H1 (cell line): ENCODE measurements around the gene SERPINH1. TPM values are rescaled to one million over a fixed set of nuclear protein-coding genes. Genes with fewer than 3 reads are reported as not detected.

Experiments used
- CTCF ChIA-PET: fragments of 300-600 bp; sonication (Branson Sonifier 250); formaldehyde crosslinking; loops from one replicate; lab custom pipeline; 2021; ENCODE audit not compliant: partially characterized antibody; lab: Charles Lee
- POLR2A ChIA-PET: fragments of 300-600 bp; sonication (Branson Sonifier 250); formaldehyde crosslinking; loops from one replicate; lab custom pipeline; 2021; ENCODE audit warnings: inconsistent platforms; ENCODE audit not compliant: partially characterized antibody; lab: Charles Lee
- DNase-seq, 2 experiments: peaks; one replicate each; pipeline versions ENCODE4 v3.0.0 to v3.0.0-alpha.2; 2010 to 2022; ENCODE audit warnings: low spot score in 2 of 2, low read depth in 1 of 2, mixed read lengths in 1 of 2
- FAIRE-seq: peaks from 2 replicates; lab custom pipeline; 2011; peaks lifted over from hg19 to GRCh38; lab: Jason Lieb, UNC
- H2AFZ ChIP-seq: 2 replicates; pipeline ENCODE4 v1.8.1; 2012; ENCODE audit warnings: low read length, inconsistent platforms
- H2AK5ac ChIP-seq: 2 replicates; pipeline ENCODE4 v1.6.1; 2013; ENCODE audit warnings: low read depth, low read length
- H2BK120ac ChIP-seq: replicated peaks from 2 replicates; pipeline ENCODE3; 2013; ENCODE audit warnings: low read depth, low read length, inconsistent platforms
- H2BK12ac ChIP-seq: 2 replicates; pipeline ENCODE4 v1.6.1; 2013; ENCODE audit warnings: low read depth, low read length
- H2BK15ac ChIP-seq: 2 replicates; pipeline ENCODE4 v1.6.1; 2013; ENCODE audit warnings: low read length
- H2BK20ac ChIP-seq: 2 replicates; pipeline ENCODE4 v1.6.1; 2013; ENCODE audit warnings: low read length
- H2BK5ac ChIP-seq: 2 replicates; pipeline ENCODE4 v1.6.1; 2013; ENCODE audit warnings: low read depth, low read length
- H3K14ac ChIP-seq: 2 replicates; pipeline ENCODE4 v1.6.1; 2013; ENCODE audit warnings: inconsistent platforms; ENCODE audit not compliant: insufficient read length
- H3K18ac ChIP-seq: 2 replicates; pipeline ENCODE4 v1.6.1; 2013; ENCODE audit warnings: low read length; ENCODE audit errors: extremely low read depth
- H3K23ac ChIP-seq: 2 replicates; pipeline ENCODE4 v1.6.1; 2013; ENCODE audit warnings: inconsistent platforms; ENCODE audit not compliant: insufficient read length
- H3K23me2 ChIP-seq: 2 replicates; pipeline ENCODE4 v1.6.1; 2013; ENCODE audit warnings: low read depth, low read length
- H3K27ac ChIP-seq: 2 replicates; pipeline ENCODE4 v1.6.1; 2011; ENCODE audit warnings: low read depth, low read length, inconsistent platforms
- H3K27me3 ChIP-seq, 4 experiments: replicated peaks in 1 of 4; 1 replicate in 1 of 4; 2 replicates in 3 of 4; pipeline versions ENCODE4 v1.6.1 to v1.8.1; 2011 to 2013; ENCODE audit warnings: low read length in 3 of 4, mild to moderate bottlenecking in 3 of 4, inconsistent platforms in 2 of 4, mixed read lengths in 2 of 4, moderate library complexity in 1 of 4; ENCODE audit not compliant: control insufficient read depth in 3 of 4, insufficient read depth in 3 of 4; ENCODE audit errors: extremely low read depth in 1 of 4
- H3K36me3 ChIP-seq, 4 experiments: 2 replicates each; pipeline versions ENCODE4 v1.6.1 to v1.8.1; 2011 to 2013; ENCODE audit warnings: mild to moderate bottlenecking in 4 of 4, low read length in 3 of 4, moderate library complexity in 2 of 4, control low read depth in 1 of 4, inconsistent platforms in 1 of 4; ENCODE audit not compliant: insufficient read depth in 4 of 4, control insufficient read depth in 2 of 4
- H3K4ac ChIP-seq: replicated peaks from 2 replicates; pipeline ENCODE3; 2013; ENCODE audit warnings: low read length, low read depth, mixed read lengths, inconsistent platforms; ENCODE audit not compliant: insufficient read length
- H3K4me1 ChIP-seq, 4 experiments: replicated peaks in 1 of 4; 1 replicate in 1 of 4; 2 replicates in 3 of 4; pipeline versions ENCODE4 v1.6.1 to v1.8.1; 2011 to 2013; ENCODE audit warnings: low read length in 3 of 4, inconsistent platforms in 2 of 4, mixed read lengths in 1 of 4; ENCODE audit not compliant: insufficient read depth in 4 of 4, control insufficient read depth in 3 of 4
- H3K4me2 ChIP-seq, 2 experiments: 2 replicates each; pipeline versions ENCODE4 v1.6.1 to v1.8.1; 2011 to 2013; ENCODE audit warnings: low read depth in 2 of 2, low read length in 2 of 2, control low read depth in 1 of 2, inconsistent platforms in 1 of 2, mild to moderate bottlenecking in 1 of 2; ENCODE audit not compliant: insufficient read depth in 1 of 2
- H3K4me3 ChIP-seq, 4 experiments: fragments of 200-600, 300-600 bp in 1 of 4; sonication (generic), shearing (Covaris generic), sonication (Bioruptor Twin) in 1 of 4; 2 replicates each; pipeline versions ENCODE4 v1.5.1 to v1.8.1; 2011 to 2016; ENCODE audit warnings: low read length in 4 of 4, low read depth in 3 of 4, control low read depth in 2 of 4, inconsistent platforms in 2 of 4, mild to moderate bottlenecking in 2 of 4, mixed read lengths in 1 of 4, moderate library complexity in 1 of 4; ENCODE audit not compliant: insufficient read depth in 2 of 4; ENCODE audit errors: extremely low read depth in 1 of 4
- H3K56ac ChIP-seq: replicated peaks from 2 replicates; pipeline ENCODE3; 2013; ENCODE audit warnings: low read depth, mild to moderate bottlenecking, mixed read lengths, low read length, inconsistent platforms; ENCODE audit not compliant: insufficient read length
- H3K79me1 ChIP-seq: 2 replicates; pipeline ENCODE4 v1.6.1; 2013; ENCODE audit warnings: low read depth, low read length, control low read depth
- H3K79me2 ChIP-seq, 2 experiments: 2 replicates each; pipeline versions ENCODE4 v1.6.1 to v1.8.1; 2012 to 2013; ENCODE audit warnings: low read length in 2 of 2, mild to moderate bottlenecking in 2 of 2, inconsistent platforms in 1 of 2; ENCODE audit not compliant: insufficient read depth in 2 of 2, control insufficient read depth in 1 of 2
- H3K9ac ChIP-seq, 4 experiments: replicated peaks in 1 of 4; 1 replicate in 1 of 4; 2 replicates in 3 of 4; pipeline versions ENCODE4 v1.6.1 to v1.8.1; 2011 to 2013; ENCODE audit warnings: low read depth in 3 of 4, low read length in 3 of 4, control low read depth in 2 of 4, mild to moderate bottlenecking in 2 of 4, moderate library complexity in 2 of 4, inconsistent platforms in 1 of 4; ENCODE audit errors: extremely low read depth in 1 of 4
- H3K9me3 ChIP-seq, 2 experiments: 2 replicates each; pipeline versions ENCODE4 v1.6.1 to v1.8.1; 2012 to 2013; ENCODE audit warnings: mild to moderate bottlenecking in 2 of 2, moderate library complexity in 2 of 2, control low read depth in 1 of 2, inconsistent platforms in 1 of 2, low read depth in 1 of 2, low read length in 1 of 2, mixed read lengths in 1 of 2; ENCODE audit not compliant: insufficient read depth in 2 of 2
- H4K20me1 ChIP-seq, 2 experiments: replicated peaks in 1 of 2; 2 replicates each; pipeline versions ENCODE3 to v1.8.1; 2011 to 2013; ENCODE audit warnings: inconsistent platforms in 2 of 2, low read length in 2 of 2, mild to moderate bottlenecking in 1 of 2; ENCODE audit not compliant: insufficient read depth in 2 of 2, control insufficient read depth in 1 of 2
- H4K5ac ChIP-seq: 2 replicates; pipeline ENCODE4 v1.6.1; 2013; ENCODE audit warnings: low read length, low read depth, mixed read lengths, inconsistent platforms; ENCODE audit not compliant: insufficient read length
- H4K8ac ChIP-seq: 2 replicates; pipeline ENCODE4 v1.8.0; 2013; ENCODE audit warnings: mild to moderate bottlenecking, moderate library complexity, low read length, inconsistent platforms; ENCODE audit not compliant: insufficient read depth; ENCODE audit errors: extremely low read depth
- H4K91ac ChIP-seq: replicated peaks from 2 replicates; pipeline ENCODE3; 2013; ENCODE audit warnings: low read length, mixed read lengths, inconsistent platforms; ENCODE audit not compliant: insufficient read length
- ASH2L ChIP-seq: fragments of 200-600, 300-600 bp; sonication (generic); IDR thresholded peaks from one replicate; pipeline ENCODE4 v1.7.1; 2017; ENCODE audit warnings: low read length
- CHD2 ChIP-seq: IDR thresholded peaks from 2 replicates; pipeline ENCODE4 v1.6.1; 2012; ENCODE audit warnings: low read length, improper control_type of control experiment
- HDAC6 ChIP-seq: IDR thresholded peaks from one replicate; pipeline ENCODE4 v1.7.1; 2012; ENCODE audit warnings: low read depth, mild to moderate bottlenecking, inconsistent platforms, low read length, moderate library complexity
- KDM1A ChIP-seq: fragments of 200-600, 300-600 bp; sonication (generic); IDR thresholded peaks from 2 replicates; pipeline ENCODE4 v1.7.1; 2016; ENCODE audit warnings: mild to moderate bottlenecking, low read length, borderline replicate concordance
- KDM4A ChIP-seq: IDR thresholded peaks from one replicate; pipeline ENCODE4 v1.7.1; 2012; ENCODE audit warnings: low read depth, mild to moderate bottlenecking, moderate library complexity, low read length, inconsistent platforms; ENCODE audit not compliant: severe bottlenecking
- MAX ChIP-seq: IDR thresholded peaks from 2 replicates; pipeline ENCODE4 v1.6.1; 2012; ENCODE audit warnings: inconsistent platforms
- NRF1 ChIP-seq: IDR thresholded peaks from 2 replicates; pipeline ENCODE4 v1.6.1; 2011; ENCODE audit warnings: mild to moderate bottlenecking, low read depth, low read length, improper control_type of control experiment
- RBBP5 ChIP-seq: IDR thresholded peaks from 2 replicates; pipeline ENCODE4 v1.7.1; 2012; ENCODE audit warnings: low read depth, mild to moderate bottlenecking, inconsistent platforms, low read length, moderate library complexity, borderline replicate concordance
- RXRA ChIP-seq: IDR thresholded peaks from 2 replicates; pipeline ENCODE4 v1.6.1; 2011; ENCODE audit warnings: low read depth, mild to moderate bottlenecking, low read length, moderate library complexity; ENCODE audit not compliant: insufficient read depth
- TAF1 ChIP-seq: IDR thresholded peaks from 2 replicates; pipeline ENCODE4 v1.6.1; 2011; ENCODE audit warnings: mild to moderate bottlenecking, low read depth, low read length
- TEAD4 ChIP-seq: IDR thresholded peaks from 2 replicates; pipeline ENCODE4 v1.6.1; 2012; ENCODE audit warnings: low read depth, low read length, inconsistent platforms, mixed read lengths
- WGBS, 2 experiments: shearing (Covaris generic) in 1 of 2; methylation state at CpG; one replicate each; pipeline versions ENCODE4 v1.1.6 to v1.1.7; 2013 to 2015; ENCODE audit warnings: low lambda C conversion rate in 2 of 2, mixed read lengths in 2 of 2, inconsistent platforms in 1 of 2, low coverage in 1 of 2, missing lambda C conversion rate in 1 of 2; ENCODE audit not compliant: insufficient replicate concordance in 2 of 2, insufficient coverage in 1 of 2, insufficient read length in 1 of 2; ENCODE audit errors: extremely low coverage in 1 of 2, missing lambda C conversion rate in 1 of 2; 5-methylcytosine and 5-hydroxymethylcytosine counted together
- polyA plus RNA-seq, 7 experiments: library from polyadenylated mRNA; depleted of rRNA in 3 of 7; stranded (reverse) in 5 of 7; unstranded in 2 of 7; fragments of >200 nt in 5 of 7; fragments of 200-250 nt in 2 of 7; gene quantifications; 1 replicate in 5 of 7; 2 replicates in 1 of 7; 4 replicates in 1 of 7; pipeline versions ENCODE4 v1.2.1 to v1.2.3, GENCODE V29; 2011 to 2013; ENCODE audit warnings: missing spikeins in 2 of 7, mixed read lengths in 2 of 7
- total RNA-seq: library from RNA; stranded (reverse); fragmentation: NEBNext Ultra II Directional; extraction: Animal tissue kit (Norgen Biotek cat#: 25700); gene quantifications from 2 replicates; pipeline ENCODE4 v1.2.1, GENCODE V29; 2021

SERPINH1 gene
- total and polyA plus RNA-seq, 2 of the 8 experiments (the other 6 are each of a cell fraction or from before 2014, with no cell fraction given), result 420 to 621 TPM

GRCh38 chr11:75582895-75583717 is 21.1 kb downstream of the SERPINH1 start:
- no peaks in the 10 kb centered on the region; the same call in 1 of the 2 replicates for H3K79me1 ChIP-seq
- peak overlapping the region; percentile 95 for H4K8ac ChIP-seq
- H3K4me3 ChIP-seq, result peak overlapping the region; percentile 58 to 77 (median 66)
- H3K79me2 ChIP-seq, result no peaks in the 10 kb centered on the region
- peak overlapping the region; percentile 10; the same call in 1 of the 2 replicates for H2BK12ac ChIP-seq
- no peak overlapping the region for H2BK120ac ChIP-seq
- peaks cover 3% of the 10 kb centered on the region; the same call in 1 of the 2 replicates for H3K23me2 ChIP-seq
- DNase-seq (peak in 1 of 2 experiments; percentile 88), FAIRE-seq (no peak)
- H2BK5ac ChIP-seq, result peak overlapping the region; percentile 89; the same call in 1 of the 2 replicates
- peak overlapping the region; percentile 61; the same call in 1 of the 2 replicates for H2AK5ac ChIP-seq
- no peaks in the 10 kb centered on the region for H3K27me3 ChIP-seq
- POLR2A ChIA-PET, result interaction anchor here (0.7 to 35.1 kb wide), 13 partner anchors 10 to 127 kb away, joined by 3 to 1120 read pairs (median 4); partner anchors contain the start of genes GDPD5, MAP6 and SERPINH1
- H3K4me1 ChIP-seq, result peaks cover 2 to 17% (median 14%) of the 10 kb centered on the region in 4 experiments
- H3K9me3 ChIP-seq, result no peaks in the 10 kb centered on the region
- peak overlapping the region; percentile 50; the same call in 1 of the 2 replicates for H3K27ac ChIP-seq
- H2BK15ac ChIP-seq, result peak overlapping the region; percentile 100
- peak overlapping the region; percentile 72 for H3K4ac ChIP-seq
- no peak overlapping the region for H3K14ac ChIP-seq
- H3K56ac ChIP-seq, result peak overlapping the region; percentile 56
- H4K20me1 ChIP-seq, result no peaks in the 10 kb centered on the region
- peak overlapping the region; percentile 91 for H4K91ac ChIP-seq
- 6% methylated on average over 36 of the region's 68 CpGs; no CpG with 5 or more reads in 1 of the 2 experiments for WGBS, 2 experiments
- H3K4me2 ChIP-seq, result peak overlapping the region; percentile 73 to 88
- no peaks in the 10 kb centered on the region for H3K36me3 ChIP-seq
- H2AFZ ChIP-seq, result peak overlapping the region; percentile 86; the same call in 1 of the 2 replicates
- 0 out of 2 replicates have a peak overlapping the region, but pooled peaks have one; percentile 43 for H2BK20ac ChIP-seq
- H4K5ac ChIP-seq, result peak overlapping the region; percentile 73
- H3K9ac ChIP-seq, result peak overlapping the region; percentile 52 to 74 (median 72)
- no peak overlapping the region for H3K23ac ChIP-seq
- H3K18ac ChIP-seq, result peak overlapping the region; percentile 93
- CTCF ChIA-PET, result interaction anchor here (0.7 to 4.8 kb wide), 15 partner anchors 9 to 138 kb away, joined by 3 to 27 read pairs (median 5); no protein-coding TSS in a partner anchor
- TF ChIP-seq ASH2L (peak; percentile 83), MAX (no peak), KDM1A (no peak), TEAD4 (no peak), TAF1 (peak; percentile 33; the same call in 1 of the 2 replicates), KDM4A (peak; percentile 68), RBBP5 (peak; percentile 91; the same call in 1 of the 2 replicates), NRF1 (no peak), HDAC6 (no peak), RXRA (no peak), CHD2 (peak; percentile 87)
